OCI-LY3 (cell line): Measurements from ENCODE around the gene ARHGEF11.

Source experiments
- CTCF ChIP-seq: fragments of 200-600, 300-600 bp; sonication (generic); IDR thresholded peaks from 2 replicates; pipeline ENCODE4 v1.5.1; 2014; ENCODE audit warnings: antibody characterized with exemption, low read length, low read depth
- EZH2phosphoT487 ChIP-seq: fragments of 200-600 bp; shearing (Covaris generic); IDR thresholded peaks from 2 replicates; pipeline ENCODE4 v1.6.1; 2018; ENCODE audit warnings: antibody characterized with exemption, mixed run types, low read depth

- peak; percentile 95 for TF ChIP-seq CTCF
- no peak for TF ChIP-seq EZH2phosphoT487
Measured at GRCh38 chr1:156889802-156890580, 155.6 kb downstream of the ARHGEF11 start.
